Endothelial cell of umbilical vein (primary cell): ENCODE measurements around the gene FIS1.

Source experiments
- JUN ChIP-seq: IDR thresholded peaks from 2 replicates; pipeline ENCODE4 v1.6.1; 2011; ENCODE audit warnings: borderline replicate concordance, low read depth; ENCODE audit not compliant: insufficient read length, insufficient read depth
- TF ChIP-seq, protein P1 (sequence below), 2 donors: IDR thresholded peaks; 1 replicate in 1 of 2; 2 replicates in 1 of 2; pipeline ENCODE4 v1.5.1; 2011; ENCODE audit warnings: low read length in 2 of 2, mild to moderate bottlenecking in 2 of 2, moderate library complexity in 2 of 2, control low read depth in 1 of 2, inconsistent platforms in 1 of 2, low read depth in 1 of 2; ENCODE audit not compliant: insufficient read depth in 1 of 2; ENCODE audit errors: extremely low read depth in 1 of 2

DNA sequence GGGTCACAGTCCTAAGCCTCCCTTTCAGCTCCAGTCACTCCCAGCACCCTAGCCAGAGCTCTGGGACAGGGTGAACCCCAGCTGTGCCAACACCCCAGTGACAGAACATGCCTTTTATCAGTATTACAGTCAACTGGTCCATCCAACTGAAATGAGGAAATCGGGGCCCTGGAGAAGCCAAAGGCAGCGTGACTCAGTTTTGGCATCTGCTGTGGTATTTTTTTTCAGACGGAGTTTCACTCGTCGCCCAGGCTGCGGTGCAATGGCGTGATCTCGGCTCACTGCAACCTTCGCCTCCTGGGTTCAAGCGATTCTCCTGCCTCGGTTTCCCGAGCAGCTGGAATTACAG lies 3.9 kb downstream of the FIS1 start:
- TF ChIP-seq, protein P1, sequence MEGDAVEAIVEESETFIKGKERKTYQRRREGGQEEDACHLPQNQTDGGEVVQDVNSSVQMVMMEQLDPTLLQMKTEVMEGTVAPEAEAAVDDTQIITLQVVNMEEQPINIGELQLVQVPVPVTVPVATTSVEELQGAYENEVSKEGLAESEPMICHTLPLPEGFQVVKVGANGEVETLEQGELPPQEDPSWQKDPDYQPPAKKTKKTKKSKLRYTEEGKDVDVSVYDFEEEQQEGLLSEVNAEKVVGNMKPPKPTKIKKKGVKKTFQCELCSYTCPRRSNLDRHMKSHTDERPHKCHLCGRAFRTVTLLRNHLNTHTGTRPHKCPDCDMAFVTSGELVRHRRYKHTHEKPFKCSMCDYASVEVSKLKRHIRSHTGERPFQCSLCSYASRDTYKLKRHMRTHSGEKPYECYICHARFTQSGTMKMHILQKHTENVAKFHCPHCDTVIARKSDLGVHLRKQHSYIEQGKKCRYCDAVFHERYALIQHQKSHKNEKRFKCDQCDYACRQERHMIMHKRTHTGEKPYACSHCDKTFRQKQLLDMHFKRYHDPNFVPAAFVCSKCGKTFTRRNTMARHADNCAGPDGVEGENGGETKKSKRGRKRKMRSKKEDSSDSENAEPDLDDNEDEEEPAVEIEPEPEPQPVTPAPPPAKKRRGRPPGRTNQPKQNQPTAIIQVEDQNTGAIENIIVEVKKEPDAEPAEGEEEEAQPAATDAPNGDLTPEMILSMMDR (IDR thresholded peaks at IDR 0.05; ENCODE audit: extremely low read depth in 1 of 2, insufficient read depth in 1 of 2, low read depth in 1 of 2, low read length in 2 of 2) = no peak
- TF ChIP-seq JUN = no peak
